ENCODE measurements around the gene JAZF1.
A peak's percentile ranks its signal among the peaks of the same experiment; 100 is the strongest.

JAZF1 gene

DNA sequence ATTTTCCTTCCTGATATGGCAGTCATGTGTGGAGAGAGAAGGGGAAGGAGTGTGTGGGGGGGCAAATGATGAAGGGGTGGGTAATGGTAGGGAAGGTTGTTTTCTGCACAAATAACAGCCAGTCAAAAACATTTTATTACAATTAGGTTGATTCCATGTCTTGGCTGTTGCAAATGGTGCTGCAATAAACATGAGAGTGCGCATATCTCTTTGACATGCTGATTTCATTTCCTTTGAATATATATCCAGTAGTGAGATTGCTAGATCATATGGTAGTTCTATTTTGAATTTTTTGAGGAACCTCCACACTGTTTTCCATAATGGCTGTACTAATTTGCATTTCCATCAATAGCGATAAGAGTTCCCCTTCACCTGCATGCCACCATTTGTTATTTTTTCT lies 10.6 kb upstream of the JAZF1 start:
- no peak for DNase-seq (ENCODE audit: low spot score)

DNA sequence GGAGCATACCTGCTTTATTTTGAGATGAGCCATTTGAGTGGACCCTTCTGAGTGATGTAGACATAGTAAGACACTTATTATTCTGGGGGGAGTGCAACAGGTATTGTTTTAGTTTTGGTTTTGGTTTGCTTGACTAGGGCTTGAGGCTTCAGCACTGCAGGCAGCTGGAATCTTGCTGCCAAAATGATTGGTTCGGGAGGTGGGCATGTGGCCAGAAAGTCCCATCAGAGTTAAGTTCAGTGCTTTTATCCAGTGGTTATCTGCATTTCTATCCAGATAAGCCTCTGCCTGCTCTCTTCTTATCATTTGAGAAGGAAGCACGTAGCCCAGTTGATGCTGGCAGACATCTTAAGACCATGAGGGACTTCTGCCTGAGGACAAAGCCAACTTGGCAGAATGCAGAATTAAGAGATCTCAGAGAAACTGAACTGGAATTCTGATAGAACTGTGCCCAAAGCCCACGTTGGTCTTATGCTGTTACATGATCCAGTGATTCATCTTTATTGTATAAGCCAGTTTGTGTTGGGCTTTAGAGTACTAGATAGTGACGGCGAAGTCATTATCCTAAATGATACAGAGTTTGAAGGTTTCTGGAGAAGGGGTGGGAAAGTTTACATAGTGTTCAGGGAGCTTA lies 9.6 kb upstream of the JAZF1 start:
- DNase-seq (ENCODE audit: low spot score), result no peak

DNA sequence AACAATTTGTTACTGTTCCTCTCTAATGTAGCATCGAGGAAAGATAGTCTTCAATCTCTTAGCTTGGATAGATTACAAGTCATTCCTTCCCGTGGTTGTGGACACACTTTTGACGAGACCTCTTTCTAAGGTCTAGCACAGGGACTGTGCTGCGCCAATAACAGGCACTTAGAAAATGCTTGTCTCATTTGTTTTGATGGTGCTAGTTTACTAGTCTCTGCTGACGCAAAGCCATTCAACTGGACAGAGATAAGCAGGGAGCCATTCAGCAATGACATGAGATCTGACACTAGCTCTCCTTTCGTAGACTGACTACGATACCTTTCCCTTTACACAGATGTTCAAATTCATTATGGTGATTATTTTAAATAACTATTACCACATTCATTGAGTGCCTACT lies 6.4 kb upstream of the JAZF1 start:
- DNase-seq (ENCODE audit: low spot score), result no peak

DNA sequence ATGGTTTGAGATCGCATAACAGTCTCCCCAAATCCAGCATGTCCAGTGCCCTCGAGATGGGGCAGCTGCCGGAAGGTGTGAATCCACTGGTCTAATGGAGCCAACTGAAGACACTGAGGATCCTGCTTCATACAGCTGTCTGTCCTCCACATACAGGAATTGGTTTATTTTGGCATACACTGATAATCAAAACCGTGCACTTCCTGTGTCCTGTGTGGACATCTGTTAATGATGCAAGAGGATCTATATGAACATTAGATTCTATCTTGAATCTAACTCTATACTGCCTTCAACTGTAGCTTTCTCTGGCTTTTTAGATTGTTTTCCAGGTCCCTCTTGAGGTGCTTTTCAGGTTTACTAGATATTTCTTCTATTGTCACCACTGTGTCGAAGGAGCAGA lies 3.0 kb upstream of the JAZF1 start:
- no peak for DNase-seq (ENCODE audit: low spot score)

DNA sequence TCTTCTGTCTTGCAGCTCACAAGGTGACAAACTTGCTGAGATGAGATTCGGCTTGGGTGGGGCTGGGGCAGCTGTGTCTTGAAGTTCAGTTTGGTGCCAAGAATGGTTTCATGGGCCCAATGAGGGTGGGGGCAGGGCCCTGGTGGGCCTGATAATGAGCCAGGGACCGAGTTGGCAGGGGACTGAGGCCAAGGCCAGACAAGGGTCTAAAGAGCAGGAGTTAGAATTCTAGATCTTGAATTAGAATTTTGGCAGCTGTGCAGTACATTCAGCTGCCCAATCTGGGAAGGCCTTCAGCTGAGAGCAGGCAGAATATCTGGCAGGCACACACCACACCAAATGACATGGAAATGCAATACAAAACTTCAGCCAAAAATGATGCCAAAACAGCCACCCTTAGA lies 1.5 kb upstream of the JAZF1 start:
- DNase-seq (ENCODE audit: low spot score), result no peak

DNA sequence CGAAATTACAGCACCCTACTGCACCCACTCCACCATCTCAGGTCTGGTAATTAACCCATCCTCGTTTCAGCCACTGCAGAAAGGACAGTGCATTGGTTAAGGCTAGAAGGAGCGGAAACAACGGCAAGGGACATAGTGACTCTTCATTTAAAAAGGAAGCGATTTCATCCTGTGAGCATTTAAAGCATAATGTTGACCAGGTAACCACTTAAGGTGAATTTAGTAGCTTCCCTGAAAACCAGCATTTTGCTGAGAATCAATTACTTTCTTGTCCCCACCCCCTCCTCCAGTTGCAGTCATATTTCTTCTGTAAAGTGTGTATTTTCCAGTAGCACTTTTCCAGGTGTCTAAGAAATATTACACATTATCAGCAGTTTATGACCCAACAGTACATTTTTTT lies 821 bp upstream of the JAZF1 start:
- DNase-seq (ENCODE audit: low spot score), result no peak

DNA sequence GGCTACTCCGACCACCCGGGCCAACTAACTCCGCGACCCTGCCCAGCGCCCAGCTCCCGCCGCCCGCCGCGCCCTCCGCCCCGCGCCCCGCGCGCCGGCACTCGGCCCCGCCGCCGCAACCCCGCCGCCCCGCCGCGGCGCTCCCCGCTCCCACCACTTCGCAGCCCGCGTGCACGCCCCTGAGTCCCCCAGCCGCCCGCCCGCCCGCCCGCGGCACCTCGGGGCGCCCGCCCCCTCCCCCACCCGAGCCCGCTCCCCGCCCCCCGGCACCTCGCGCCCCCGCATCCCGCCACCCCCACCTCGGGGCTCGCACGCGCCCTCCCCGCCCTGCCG lies 598 bp downstream of the JAZF1 start:
- peak; percentile 63 for DNase-seq (ENCODE audit: low spot score)

DNA sequence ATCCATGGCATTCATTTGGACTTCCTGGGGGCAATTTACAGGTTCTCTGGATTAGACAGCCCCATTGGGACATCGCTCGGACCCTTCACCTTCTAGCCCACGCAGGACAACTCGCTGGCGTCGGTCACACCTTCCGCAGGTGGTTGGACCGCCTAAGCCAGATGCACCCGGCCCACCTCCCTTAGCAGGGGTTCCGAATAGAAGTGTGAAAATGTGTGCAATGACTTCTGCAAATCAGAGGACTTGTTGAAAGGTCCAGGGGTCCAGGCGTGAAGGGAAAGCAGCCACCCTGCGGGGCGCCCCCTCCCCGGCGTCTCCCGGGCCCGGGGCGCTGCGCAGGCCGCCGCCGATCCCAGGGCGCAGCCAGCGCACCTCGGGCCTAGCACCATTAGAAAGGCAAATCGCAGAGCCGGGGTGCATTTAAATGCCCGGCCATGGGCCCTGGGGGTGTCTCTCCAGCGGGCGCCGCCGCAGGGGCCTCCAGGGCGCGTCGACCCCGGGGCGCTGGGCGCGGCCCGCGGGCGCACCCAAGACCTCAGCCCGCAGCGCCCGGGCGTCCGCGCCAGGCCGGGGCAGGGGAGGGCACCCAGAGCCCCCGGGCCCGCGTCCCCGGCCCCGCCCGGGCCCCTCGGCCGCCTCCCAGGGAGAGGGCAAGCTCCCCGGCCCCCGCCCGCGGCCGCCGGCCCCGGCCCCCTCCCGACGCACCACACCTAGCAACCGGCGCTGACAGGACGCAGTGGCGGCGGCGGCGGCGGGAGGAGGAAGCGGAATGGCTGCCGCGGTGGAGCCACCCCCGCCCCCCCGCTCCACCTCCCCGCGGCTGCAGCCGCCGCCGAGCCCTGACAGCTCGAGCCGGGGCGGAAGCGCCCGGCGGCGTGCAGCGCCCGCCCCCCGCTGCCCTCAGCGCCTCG lies 1.2 kb downstream of the JAZF1 start:
- peak; percentile 86 for DNase-seq (ENCODE audit: low spot score)

DNA sequence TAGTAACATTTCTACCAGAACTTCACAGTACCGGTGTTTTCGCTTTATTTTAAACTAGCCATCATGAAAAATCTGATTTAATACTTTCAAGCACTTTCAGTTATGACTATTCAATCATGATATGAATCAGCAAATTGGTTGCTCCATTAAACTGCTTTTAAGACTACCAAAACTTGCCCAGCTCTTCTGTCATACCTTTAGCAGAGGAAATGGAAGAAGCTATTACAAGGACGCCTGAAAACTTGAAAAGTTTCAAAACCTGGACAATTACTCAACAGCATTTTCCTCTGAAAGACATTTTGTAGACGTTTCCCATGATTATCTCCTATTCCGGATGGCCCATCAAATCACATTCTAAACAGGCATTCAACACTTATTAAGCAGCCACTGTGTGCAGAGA lies 2.0 kb downstream of the JAZF1 start:
- DNase-seq (ENCODE audit: low spot score), result no peak

DNA sequence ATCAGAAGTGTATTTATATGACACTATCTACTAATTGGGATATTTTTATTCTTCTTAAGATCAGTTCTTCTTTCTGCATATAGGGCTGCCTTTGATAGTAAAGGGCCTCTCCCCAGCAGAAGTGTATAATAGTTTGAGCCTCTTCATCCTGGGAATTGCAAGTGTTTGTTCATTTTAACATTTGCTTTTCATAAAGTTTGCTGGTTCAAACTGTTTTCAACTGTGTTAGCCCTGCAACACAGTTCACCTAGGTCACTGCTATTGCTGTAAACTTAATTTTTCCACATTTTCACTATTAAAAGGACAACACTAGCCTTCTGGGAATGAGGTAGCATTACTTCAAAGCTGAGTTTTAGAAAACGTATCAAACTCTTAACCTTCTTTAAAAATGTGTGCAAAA lies 2.8 kb downstream of the JAZF1 start:
- DNase-seq (ENCODE audit: low spot score), result no peak

DNA sequence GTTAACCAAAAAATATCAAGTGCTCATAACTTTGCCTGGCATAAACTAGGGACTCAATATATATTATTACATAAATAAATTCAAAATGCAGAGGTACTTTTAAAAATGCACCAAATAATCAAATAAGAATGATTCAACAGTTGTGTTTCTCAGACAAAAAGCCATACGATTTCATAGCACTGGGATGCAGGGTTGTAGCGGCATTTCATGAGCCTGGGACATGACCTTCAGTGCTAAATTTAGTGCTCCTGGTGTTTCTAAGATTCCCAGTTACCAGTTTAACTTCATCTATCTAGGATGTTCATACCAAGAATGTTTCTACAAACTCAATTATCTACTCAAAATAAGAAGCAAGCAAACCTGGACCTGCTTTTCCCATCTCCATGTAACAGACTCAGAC lies 4.0 kb downstream of the JAZF1 start:
- no peak for DNase-seq (ENCODE audit: low spot score)

DNA sequence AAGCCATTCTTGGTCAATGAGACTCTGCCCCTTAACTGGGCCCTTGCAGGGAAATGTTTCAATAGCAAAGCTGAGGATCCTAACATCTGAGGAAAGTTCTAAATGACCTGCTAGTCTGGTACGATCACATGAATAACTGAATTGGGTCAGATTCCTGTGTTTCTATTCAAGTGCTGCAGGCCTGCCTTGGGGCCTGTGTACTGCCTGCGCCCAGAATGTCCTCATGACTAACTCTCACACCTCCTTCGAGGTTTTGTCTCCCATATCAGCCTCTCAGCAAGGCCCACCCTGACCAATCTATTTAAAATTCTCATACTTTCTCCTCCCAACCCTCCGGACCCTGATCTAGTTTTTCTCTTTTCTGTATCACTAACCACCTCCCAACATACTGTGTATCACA lies 4.4 kb downstream of the JAZF1 start:
- no peak for DNase-seq (ENCODE audit: low spot score)

DNA sequence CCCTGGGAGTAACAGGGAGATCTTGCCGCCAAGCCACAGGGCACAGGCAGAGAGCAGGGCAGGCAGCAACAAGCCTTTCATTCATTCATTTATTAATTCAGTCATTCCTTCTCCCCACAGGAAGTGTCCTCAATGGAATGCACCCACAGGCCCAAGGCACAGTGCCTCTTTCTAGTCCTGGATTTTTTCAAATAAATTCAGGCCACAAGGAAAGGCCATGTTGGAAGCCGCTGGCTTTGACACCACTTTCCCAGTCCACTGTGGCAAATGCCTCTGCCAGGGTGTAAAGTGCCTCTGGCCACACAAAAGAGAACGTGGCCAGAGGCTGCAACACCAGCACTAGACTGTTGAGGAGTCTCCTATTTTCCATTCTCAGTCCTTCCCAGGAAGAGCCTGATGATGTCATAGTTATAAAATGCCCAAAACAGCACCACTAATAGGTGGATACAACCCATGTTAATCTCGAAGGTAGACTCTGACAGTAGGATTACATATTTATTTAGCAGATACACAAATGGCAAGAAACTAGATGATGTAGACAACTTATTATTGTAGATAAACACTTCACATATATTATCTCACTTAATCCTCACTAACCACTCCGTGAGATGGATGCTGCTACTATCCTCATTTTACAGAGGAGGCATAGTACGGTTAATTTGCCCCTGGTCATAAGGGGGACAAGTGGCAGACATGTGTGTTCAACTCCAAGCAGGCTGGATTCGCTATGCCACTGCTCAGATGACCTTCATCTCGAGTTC lies 5.5 kb downstream of the JAZF1 start:
- DNase-seq (ENCODE audit: low spot score), result no peak

DNA sequence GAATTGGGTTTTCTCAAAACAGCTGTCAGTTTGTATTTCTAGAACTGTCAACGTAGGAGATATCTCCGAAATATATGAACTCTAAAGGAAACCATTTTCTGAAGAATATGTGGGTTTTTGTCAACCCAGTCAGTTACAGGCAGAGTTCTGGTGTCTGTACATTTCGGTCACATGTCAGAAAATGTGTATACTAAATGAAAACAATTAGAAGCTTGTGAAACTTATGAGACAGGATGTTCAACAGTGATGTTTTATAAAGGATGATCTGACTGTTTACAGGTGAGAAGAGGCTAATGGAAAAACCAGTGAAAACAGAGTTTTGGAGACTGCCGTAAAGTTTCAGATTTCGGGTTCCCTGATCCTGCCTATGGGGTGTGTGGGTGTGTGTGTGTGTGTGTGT lies 6.2 kb downstream of the JAZF1 start:
- no peak for DNase-seq (ENCODE audit: low spot score)

DNA sequence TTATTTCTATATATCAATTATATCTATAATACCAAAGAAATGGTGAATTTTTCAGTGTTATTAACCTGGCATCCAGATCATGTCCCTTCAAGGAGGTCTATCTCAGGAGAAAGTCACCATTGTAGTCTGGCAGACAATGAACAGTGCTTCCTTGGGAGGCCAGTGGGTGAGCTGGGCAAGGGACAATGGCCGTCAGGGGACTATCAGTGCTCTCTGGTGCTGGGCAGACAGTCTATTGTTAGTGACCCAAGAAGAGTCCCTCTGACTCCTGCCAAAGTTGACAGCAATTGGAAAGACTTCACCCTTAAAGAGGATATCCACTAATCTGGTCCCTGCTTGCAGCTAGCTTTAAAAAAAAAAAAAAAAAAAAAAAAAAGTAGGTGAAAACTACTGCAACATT lies 7.1 kb downstream of the JAZF1 start:
- no peak for DNase-seq (ENCODE audit: low spot score)

DNA sequence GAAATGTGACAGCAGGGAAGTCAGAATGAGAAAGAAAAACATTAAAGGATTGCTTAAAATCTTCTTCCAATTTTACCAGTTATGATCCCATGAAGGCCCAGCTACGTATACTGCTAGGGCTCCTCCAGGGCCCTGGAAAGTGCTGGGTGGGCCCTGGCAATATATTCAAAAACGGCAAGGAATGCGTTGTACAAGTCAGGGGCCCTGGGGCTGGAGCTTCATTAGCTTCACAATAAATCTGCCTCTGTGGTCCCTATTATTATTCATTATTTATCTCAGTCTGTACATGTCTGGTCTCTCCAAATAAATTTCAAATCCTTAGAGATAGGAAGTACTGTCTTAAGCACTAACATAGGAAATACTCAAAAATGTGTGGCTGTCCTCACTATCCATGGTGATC lies 7.6 kb downstream of the JAZF1 start:
- DNase-seq (ENCODE audit: low spot score), result no peak

DNA sequence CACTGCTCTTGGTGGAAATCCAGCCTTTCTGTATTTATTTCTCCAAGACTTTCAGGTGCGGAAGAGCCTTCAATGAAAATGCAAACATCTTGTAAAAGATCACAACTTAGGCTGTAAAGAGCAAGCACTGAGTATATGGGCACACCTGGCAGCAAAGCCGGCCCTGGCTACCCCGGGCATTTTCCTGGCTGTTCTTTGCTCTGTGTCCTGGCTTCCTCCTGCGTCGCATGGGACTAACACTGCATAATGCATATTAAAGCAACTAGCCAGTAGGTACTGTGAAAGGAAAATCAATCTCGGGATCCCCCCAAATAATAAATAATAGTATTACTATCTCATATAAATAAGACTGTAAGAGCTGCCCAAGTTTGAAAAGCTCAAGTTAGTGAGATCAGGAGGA lies 9.9 kb downstream of the JAZF1 start:
- DNase-seq (ENCODE audit: low spot score), result no peak

DNA sequence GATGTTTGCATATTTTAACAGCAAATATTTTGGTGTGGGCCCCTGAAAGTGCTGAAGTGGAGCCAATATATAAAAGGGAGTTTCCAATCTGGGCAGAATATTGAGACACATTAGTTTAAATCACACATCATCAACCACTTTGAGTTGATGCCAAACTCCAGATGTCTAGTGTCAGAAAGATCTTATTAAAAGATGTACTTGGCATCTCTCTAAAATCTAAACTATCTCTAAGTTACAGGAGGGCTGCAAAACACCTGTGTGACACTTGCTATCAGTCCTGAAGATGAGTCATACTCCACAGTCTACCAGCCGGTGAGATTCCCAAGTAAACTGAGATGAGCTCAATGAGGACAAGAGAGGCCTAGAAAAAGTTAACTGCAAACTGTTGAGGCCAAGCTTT lies 11.4 kb downstream of the JAZF1 start:
- DNase-seq (ENCODE audit: low spot score), result no peak

DNA sequence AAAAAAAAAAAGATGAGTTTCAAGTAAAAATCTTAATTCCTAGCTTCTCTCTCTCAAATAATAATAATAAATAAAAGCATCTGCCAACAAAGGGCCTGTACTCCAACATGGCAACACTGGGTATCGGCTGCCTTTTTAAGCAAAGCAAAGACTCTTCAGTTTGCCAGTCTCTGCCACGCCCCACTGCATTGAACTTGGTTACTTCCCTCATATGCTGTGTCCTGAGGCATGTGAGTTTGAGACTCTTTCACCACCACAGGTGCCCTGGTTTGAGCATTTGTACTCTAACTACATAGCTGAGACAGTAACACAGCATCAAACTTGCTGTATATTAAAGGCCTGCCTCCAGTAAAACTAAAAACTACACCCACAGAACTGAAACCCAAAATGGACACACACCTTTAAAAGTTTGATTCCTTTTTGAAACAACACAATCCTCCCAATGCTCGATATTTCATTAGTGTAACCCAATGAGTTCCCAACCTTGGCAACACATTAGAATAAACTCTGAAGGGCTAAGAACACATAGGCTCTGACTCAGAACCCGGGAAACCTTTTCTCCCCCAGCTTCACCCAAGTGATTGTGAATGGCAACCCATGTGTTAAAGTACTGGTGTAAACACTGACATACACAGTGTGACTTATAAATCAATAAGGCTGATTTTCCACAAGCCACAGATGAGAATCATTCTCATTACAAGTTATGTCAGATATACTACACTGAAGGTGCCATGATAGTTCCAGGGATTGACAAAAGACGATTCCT lies 12.0 kb downstream of the JAZF1 start:
- DNase-seq (ENCODE audit: low spot score), result no peak

DNA sequence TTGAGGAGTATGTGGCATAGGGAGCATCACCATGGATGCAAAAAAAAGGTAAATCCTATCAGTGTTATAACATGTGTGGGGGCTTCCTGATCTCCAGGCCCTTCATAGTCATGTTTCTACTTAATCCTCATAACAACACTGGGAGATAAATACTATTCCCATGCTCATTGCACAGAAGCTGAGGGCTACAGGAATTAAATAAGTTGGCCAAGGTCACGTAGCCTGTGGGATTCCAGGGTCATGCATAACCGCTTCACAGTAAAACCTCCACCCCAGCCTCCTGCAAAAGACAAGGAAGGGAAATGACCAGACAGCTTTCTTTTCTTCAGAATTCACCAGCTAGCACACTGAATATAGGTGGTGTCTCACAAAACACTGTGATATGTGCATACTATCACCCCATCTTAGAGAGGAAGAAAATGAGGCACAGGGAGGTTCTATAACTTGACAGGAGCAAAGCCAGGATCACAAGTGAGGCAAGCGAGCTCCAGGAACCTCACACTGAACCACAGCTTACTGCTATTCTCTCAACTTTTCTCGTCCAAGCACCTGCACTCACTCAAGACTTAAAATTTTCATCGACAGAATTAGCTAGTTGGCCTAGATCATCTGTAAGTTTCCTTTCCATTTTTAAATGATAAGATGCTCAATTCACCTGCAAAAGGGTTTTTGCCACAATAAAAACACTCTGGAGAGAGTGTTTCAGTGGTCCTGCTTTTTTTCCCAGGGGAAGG lies 13.4 kb downstream of the JAZF1 start:
- DNase-seq (ENCODE audit: low spot score), result no peak

All from iPS-NIHi11 (cell line).